ENCODE data around the gene ITGA3.

Gene ITGA3

GRCh38 chr17:50110591-50111349 lies 54.9 kb downstream of the ITGA3 start:
- 94% methylated on average over 14 to 19 of the region's 19 CpGs for WGBS, 2 experiments (ENCODE audit: insufficient coverage in 2 of 2)
- H3K27ac ChIP-seq (ENCODE audit: low read depth, low read length, severe bottlenecking): peak overlapping the region; percentile 16

GRCh38 chr17:50111673-50112655 lies 56.1 kb downstream of the ITGA3 start:
- H3K4me1 ChIP-seq (ENCODE audit: control insufficient read depth, insufficient read depth, low read length, poor library complexity, severe bottlenecking): peaks cover 23% of the 10 kb centered on the region
- peak overlapping the region; percentile 64 for H3K27ac ChIP-seq (ENCODE audit: low read depth, low read length, severe bottlenecking)
- WGBS, 2 experiments (ENCODE audit: insufficient coverage in 2 of 2): 51 to 60% methylated on average over 5 to 13 of the region's 14 CpGs
- no peak overlapping the region for H3K4me3 ChIP-seq (ENCODE audit: extremely low read depth, insufficient read depth, low read length, poor library complexity, severe bottlenecking)
- H3K9me3 ChIP-seq (ENCODE audit: control insufficient read depth, low read length): no peaks in the 10 kb centered on the region
- H3K36me3 ChIP-seq (ENCODE audit: control insufficient read depth, insufficient read depth, low read length): peaks cover 21% of the 10 kb centered on the region

More at GRCh38 chr17:50110591-50111349, 54.9 kb downstream of the ITGA3 start:
- H3K9me3 ChIP-seq (ENCODE audit: control insufficient read depth, low read length): no peaks in the 10 kb centered on the region
- H3K4me3 ChIP-seq (ENCODE audit: extremely low read depth, insufficient read depth, low read length, poor library complexity, severe bottlenecking): no peak overlapping the region
- peaks cover 26% of the 10 kb centered on the region for H3K36me3 ChIP-seq (ENCODE audit: control insufficient read depth, insufficient read depth, low read length)
- peaks cover 23% of the 10 kb centered on the region for H3K4me1 ChIP-seq (ENCODE audit: control insufficient read depth, insufficient read depth, low read length, poor library complexity, severe bottlenecking)

DNA sequence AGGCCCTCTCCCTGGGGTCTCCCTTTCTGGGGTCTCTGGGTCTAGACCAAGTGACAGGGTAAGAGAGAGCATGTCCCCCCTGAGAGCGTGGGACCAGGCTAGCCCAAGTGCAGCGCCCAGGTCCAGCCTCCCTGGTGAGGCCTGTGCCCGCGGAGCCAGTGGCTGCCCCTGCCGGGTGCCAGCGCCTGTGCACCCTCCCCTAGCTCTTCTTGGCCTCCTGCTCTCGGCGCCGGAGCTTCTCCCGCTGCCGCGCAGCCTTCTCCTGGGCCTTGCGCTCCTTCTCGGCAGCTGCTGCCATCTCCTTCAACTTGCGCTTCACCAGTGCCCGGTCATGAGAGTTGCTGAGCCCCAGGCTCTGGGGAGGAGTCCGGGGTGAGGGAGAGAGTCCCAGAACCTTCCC lies 56.8 kb downstream of the ITGA3 start:
- Histone ChIP-seq H3K36me3 (ENCODE audit: control insufficient read depth, insufficient read depth, low read length) (peaks cover 21% of the 10 kb centered on the region), H3K4me3 (ENCODE audit: extremely low read depth, insufficient read depth, low read length, poor library complexity, severe bottlenecking) (no peak overlapping the region), H3K27ac (ENCODE audit: low read depth, low read length, severe bottlenecking) (no peak overlapping the region), H3K4me1 (ENCODE audit: control insufficient read depth, insufficient read depth, low read length, poor library complexity, severe bottlenecking) (peaks cover 23% of the 10 kb centered on the region), H3K9me3 (ENCODE audit: control insufficient read depth, low read length) (no peaks in the 10 kb centered on the region)
- 93 to 95% methylated on average over 16 to 17 of the region's 17 CpGs for WGBS, 2 experiments (ENCODE audit: insufficient coverage in 2 of 2)

DNA sequence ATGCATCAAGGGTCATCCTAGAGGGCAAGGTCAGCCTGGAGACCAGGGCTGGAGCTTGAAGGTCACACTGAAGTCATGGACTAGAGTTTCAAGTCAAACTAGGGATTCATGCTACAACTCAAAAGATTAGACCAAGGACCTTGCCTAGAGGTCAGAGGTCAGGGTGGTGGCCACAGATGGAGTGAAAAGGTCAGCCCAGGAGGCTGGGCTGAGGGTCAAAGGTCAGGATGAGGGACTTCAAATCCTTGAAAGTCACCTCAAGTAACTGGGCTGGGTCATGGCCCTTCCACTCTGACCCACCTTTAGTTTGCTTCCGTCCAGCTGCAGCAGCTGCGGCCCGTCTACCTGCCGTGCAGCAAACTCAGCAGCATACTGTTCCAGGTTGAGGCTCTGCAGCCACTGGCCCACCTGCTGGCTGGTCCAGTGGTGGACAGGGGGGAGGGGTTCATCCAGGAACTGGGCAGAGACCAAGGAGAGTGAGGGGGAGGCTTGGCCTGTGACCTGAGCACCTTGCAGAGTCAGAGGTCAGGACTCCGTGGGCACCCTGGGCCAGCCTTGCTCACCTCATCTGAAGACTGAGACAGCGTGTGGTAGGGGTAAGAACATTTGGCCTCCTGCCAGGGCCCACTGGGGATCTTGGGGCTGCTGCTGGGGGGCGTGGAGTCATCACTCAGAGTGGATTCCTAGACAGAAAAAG lies 57.9 kb downstream of the ITGA3 start:
- Histone ChIP-seq H3K4me3 (ENCODE audit: extremely low read depth, insufficient read depth, low read length, poor library complexity, severe bottlenecking) (no peak overlapping the region), H3K27ac (ENCODE audit: low read depth, low read length, severe bottlenecking) (no peak overlapping the region), H3K9me3 (ENCODE audit: control insufficient read depth, low read length) (no peaks in the 10 kb centered on the region), H3K4me1 (ENCODE audit: control insufficient read depth, insufficient read depth, low read length, poor library complexity, severe bottlenecking) (peaks cover 20% of the 10 kb centered on the region), H3K36me3 (ENCODE audit: control insufficient read depth, insufficient read depth, low read length) (peaks cover 21% of the 10 kb centered on the region)
- 100% methylated on average over 4 to 5 of the region's 7 CpGs for WGBS, 2 experiments (ENCODE audit: insufficient coverage in 2 of 2)

GRCh38 chr17:50114401-50114800 lies 58.5 kb downstream of the ITGA3 start:
- Histone ChIP-seq H3K27ac (ENCODE audit: low read depth, low read length, severe bottlenecking) (no peak overlapping the region), H3K4me1 (ENCODE audit: control insufficient read depth, insufficient read depth, low read length, poor library complexity, severe bottlenecking) (peaks cover 18% of the 10 kb centered on the region)

GRCh38 chr17:50114849-50115357 lies 59.0 kb downstream of the ITGA3 start:
- no peak overlapping the region for H3K27ac ChIP-seq (ENCODE audit: low read depth, low read length, severe bottlenecking)
- H3K4me1 ChIP-seq (ENCODE audit: control insufficient read depth, insufficient read depth, low read length, poor library complexity, severe bottlenecking): peaks cover 18% of the 10 kb centered on the region
- WGBS, 2 experiments (ENCODE audit: insufficient coverage in 2 of 2): 28 to 50% methylated on average over 1 to 6 of the region's 6 CpGs
- H3K36me3 ChIP-seq (ENCODE audit: control insufficient read depth, insufficient read depth, low read length): peaks cover 19% of the 10 kb centered on the region
- no peak overlapping the region for H3K4me3 ChIP-seq (ENCODE audit: extremely low read depth, insufficient read depth, low read length, poor library complexity, severe bottlenecking)
- H3K9me3 ChIP-seq (ENCODE audit: control insufficient read depth, low read length): no peaks in the 10 kb centered on the region

More at GRCh38 chr17:50114401-50114800, 58.5 kb downstream of the ITGA3 start:
- no peak overlapping the region for H3K4me3 ChIP-seq (ENCODE audit: extremely low read depth, insufficient read depth, low read length, poor library complexity, severe bottlenecking)
- H3K36me3 ChIP-seq (ENCODE audit: control insufficient read depth, insufficient read depth, low read length): peaks cover 21% of the 10 kb centered on the region
- no peaks in the 10 kb centered on the region for H3K9me3 ChIP-seq (ENCODE audit: control insufficient read depth, low read length)
- WGBS, 2 experiments (ENCODE audit: insufficient coverage in 2 of 2): 82 to 83% methylated on average over 4 of the region's 4 CpGs

DNA sequence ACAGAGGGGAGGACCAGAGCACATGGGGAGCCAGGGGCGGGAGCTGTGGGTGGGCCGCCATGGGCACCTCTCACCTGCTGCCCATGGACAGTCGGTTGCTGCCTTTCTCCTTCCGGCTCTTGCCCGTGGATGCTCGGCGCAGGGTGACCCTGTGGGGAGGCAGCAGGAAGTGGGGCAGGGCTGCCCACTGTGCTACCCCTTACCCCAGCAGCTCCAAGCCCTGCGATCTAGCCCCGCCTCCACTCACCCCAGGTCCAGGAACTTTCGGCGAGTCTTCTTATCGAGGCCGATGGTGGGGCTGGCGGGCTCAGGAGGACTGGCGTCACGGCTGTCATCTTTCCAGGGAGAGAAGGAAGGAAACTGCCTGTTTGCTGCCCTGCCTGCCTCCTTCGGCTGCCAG lies 59.8 kb downstream of the ITGA3 start:
- Histone ChIP-seq H3K4me3 (ENCODE audit: extremely low read depth, insufficient read depth, low read length, poor library complexity, severe bottlenecking) (no peak overlapping the region), H3K27ac (ENCODE audit: low read depth, low read length, severe bottlenecking) (no peak overlapping the region), H3K36me3 (ENCODE audit: control insufficient read depth, insufficient read depth, low read length) (peaks cover 17% of the 10 kb centered on the region), H3K9me3 (ENCODE audit: control insufficient read depth, low read length) (no peaks in the 10 kb centered on the region), H3K4me1 (ENCODE audit: control insufficient read depth, insufficient read depth, low read length, poor library complexity, severe bottlenecking) (peaks cover 18% of the 10 kb centered on the region)
- 86 to 89% methylated on average over 9 to 17 of the region's 17 CpGs for WGBS, 2 experiments (ENCODE audit: insufficient coverage in 2 of 2)

DNA sequence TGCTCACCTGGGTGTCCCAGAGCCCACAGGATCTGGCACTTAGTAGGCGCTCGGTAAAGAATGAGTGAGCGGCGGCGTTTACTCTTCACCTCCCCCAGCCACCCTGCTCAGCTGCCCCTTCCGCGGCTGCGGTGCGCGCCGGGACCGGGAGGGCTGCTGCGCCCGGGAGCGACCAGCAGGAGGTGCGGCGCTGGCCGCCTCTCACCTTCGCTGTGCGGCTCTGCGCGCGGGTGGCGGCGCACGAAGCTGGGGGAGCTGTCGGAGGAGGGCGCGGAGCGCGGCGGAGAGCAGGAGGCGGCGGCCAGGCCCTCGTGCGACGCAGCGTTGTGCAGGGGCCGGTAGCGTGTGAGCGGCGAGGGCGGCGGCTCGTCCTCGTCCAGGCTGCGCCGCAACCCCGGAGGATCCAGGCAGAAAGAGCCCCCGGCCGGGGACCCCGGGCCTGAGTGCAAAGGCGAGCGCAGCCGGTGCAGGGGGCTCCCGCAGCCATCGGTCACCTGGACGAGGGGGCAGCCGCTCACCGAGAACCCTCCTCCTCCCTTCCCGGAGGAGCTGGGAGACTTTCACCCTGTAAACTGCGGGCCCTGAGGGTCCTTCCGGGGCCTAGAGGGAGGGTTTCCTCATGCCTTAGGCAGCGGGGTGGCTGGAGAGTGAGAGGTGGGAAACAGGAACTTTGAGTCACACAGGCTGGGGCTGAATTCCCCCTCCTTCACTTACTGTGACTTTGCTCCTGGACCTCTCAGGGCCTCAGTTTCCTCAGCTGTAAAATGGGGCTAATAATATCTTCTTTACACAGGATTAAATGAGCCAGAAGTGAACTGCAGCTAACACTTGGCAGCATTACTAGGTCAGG lies 61.5 kb downstream of the ITGA3 start:
- H3K9me3 ChIP-seq (ENCODE audit: control insufficient read depth, low read length): no peaks in the 10 kb centered on the region
- H3K36me3 ChIP-seq (ENCODE audit: control insufficient read depth, insufficient read depth, low read length): peaks cover 17% of the 10 kb centered on the region
- WGBS, 2 experiments (ENCODE audit: insufficient coverage in 2 of 2): 5 to 7% methylated on average over 48 to 50 of the region's 64 CpGs
- peaks cover 4% of the 10 kb centered on the region for H3K4me1 ChIP-seq (ENCODE audit: control insufficient read depth, insufficient read depth, low read length, poor library complexity, severe bottlenecking)
- peak overlapping the region; percentile 14 for H3K4me3 ChIP-seq (ENCODE audit: extremely low read depth, insufficient read depth, low read length, poor library complexity, severe bottlenecking)
- no peak overlapping the region for H3K27ac ChIP-seq (ENCODE audit: low read depth, low read length, severe bottlenecking)

DNA sequence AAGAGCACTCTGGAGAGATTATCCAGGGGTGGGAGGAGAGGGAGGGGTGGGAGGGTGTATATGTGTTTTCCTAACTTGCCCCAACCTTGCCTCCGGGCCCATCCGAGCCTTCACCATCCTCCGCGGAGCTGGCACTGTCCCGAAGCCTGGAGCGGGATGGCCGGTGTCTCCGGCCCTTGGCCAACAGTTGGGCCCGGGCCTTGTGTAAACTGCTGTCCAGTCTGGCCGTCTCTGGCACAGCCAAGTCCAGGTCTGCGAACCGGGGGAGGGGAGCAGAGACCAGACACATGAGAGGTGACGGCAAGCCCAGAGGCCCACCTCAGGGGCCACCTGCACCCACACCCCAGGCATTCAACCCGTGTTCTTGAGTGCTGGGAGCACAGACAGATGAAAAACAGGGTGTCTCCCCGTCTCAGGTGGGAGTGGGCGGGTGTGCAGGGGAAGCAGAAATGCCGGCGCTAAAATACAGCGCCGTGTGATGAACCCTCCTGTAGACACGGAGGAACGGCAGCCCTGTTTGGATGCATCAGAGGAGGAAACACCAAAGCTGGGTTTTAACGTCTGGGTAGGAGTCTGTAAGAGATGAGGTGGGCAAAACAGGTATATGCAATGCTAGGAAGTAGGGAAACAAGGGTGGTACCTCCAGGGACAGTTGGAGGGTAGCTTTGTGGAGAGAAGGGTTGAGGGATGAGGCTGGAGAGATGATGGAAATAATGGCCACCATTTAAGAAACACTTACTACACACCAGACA lies 62.3 kb downstream of the ITGA3 start:
- H3K4me3 ChIP-seq (ENCODE audit: extremely low read depth, insufficient read depth, low read length, poor library complexity, severe bottlenecking): no peak overlapping the region
- H3K9me3 ChIP-seq (ENCODE audit: control insufficient read depth, low read length): no peaks in the 10 kb centered on the region
- H3K27ac ChIP-seq (ENCODE audit: low read depth, low read length, severe bottlenecking): no peak overlapping the region
- 95 to 96% methylated on average over 18 to 21 of the region's 23 CpGs for WGBS, 2 experiments (ENCODE audit: insufficient coverage in 2 of 2)
- H3K4me1 ChIP-seq (ENCODE audit: control insufficient read depth, insufficient read depth, low read length, poor library complexity, severe bottlenecking): peaks cover 4% of the 10 kb centered on the region
- H3K36me3 ChIP-seq (ENCODE audit: control insufficient read depth, insufficient read depth, low read length): peaks cover 17% of the 10 kb centered on the region

All from mesodermal cell (in vitro differentiated cells).